ENCODE measurements around the gene RNF44.

Gene RNF44

DNA sequence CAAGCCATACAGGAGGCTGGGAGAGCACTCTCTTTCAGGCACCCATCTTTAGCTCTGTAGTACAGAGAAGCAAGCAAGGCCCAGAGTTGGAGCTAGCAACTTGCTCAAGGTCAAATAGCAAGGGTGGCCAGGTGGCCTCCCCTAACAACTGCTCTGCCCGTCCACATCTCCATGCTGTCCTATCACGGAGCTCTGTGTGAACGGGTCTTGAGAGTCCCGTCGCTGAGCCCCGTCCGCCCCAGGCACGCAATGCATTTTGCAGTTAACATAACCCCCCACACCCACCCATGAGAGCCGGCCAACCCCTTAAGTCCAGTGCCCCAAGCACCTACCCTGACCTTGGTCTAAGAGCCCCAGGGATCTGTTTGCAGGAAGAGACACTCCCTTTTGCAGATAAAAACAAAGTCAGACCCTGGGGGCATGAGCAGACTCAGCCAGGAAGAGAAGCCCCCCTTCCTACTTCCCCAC, 1.5 kb downstream of the RNF44 start:
- Histone ChIP-seq H3K4me3 (ENCODE audit: low read depth, low read length) (peak overlapping the region; percentile 99), H3K27me3 (no peaks in the 10 kb centered on the region), H3K36me3 (peaks cover 36% of the 10 kb centered on the region), H3K4me1 (peaks cover 37% of the 10 kb centered on the region), H3K9me3 (no peaks in the 10 kb centered on the region)
- TF ChIP-seq, protein P1, sequence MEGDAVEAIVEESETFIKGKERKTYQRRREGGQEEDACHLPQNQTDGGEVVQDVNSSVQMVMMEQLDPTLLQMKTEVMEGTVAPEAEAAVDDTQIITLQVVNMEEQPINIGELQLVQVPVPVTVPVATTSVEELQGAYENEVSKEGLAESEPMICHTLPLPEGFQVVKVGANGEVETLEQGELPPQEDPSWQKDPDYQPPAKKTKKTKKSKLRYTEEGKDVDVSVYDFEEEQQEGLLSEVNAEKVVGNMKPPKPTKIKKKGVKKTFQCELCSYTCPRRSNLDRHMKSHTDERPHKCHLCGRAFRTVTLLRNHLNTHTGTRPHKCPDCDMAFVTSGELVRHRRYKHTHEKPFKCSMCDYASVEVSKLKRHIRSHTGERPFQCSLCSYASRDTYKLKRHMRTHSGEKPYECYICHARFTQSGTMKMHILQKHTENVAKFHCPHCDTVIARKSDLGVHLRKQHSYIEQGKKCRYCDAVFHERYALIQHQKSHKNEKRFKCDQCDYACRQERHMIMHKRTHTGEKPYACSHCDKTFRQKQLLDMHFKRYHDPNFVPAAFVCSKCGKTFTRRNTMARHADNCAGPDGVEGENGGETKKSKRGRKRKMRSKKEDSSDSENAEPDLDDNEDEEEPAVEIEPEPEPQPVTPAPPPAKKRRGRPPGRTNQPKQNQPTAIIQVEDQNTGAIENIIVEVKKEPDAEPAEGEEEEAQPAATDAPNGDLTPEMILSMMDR (IDR thresholded peaks at IDR 0.05; ENCODE audit: low read depth, low read length), result no peak
- DNase-seq, result no peak

DNA sequence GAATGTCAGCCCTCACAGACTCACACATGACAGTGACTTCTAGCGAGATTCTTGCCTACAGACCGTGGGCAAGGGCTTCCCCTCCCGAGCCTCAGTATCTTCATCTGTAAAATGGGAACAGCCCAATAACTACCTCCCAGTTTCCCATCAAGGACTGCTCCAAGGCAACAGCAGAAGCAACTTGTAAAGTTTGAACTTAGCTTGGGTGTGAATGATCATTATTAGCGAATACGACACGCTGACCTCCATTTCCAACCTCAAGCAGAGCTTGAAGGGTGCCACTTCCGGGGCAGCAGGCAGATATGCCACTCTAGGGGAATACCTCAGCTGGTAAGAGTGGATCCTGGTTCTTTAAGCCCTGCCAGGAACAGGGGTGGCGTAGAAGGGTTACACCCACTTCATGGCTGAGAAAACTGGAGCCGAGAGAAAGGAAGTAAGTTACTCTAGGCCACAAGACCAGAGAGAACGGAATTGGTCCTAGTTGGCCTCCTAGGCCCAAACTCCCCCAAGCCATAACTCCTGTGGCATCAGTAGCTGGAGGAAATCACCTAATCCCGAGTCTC, 2.0 kb downstream of the RNF44 start:
- TF ChIP-seq, protein P1 (IDR thresholded peaks at IDR 0.05; ENCODE audit: low read depth, low read length), result no peak
- DNase-seq, result no peak

DNA sequence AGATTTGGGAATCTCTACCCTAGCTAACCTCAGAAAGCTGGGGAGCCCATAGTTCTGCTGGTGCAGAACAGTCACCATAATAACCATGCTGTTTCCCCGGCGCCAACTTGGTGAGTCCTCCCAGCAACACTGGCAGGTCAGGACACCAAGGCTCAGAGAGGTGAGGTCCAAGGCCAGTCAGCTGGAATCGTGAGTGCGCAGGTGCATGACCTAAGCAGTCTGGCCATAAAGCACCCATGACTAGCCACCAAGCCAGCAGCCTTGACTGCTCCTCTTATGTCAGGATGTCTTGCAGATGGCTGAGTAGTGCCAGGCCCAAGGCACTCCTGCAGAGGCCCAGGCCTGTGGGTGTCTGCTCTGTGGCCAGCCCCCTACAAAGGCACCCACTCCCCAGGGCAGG, 2.6 kb downstream of the RNF44 start:
- Histone ChIP-seq H3K4me3 (ENCODE audit: low read depth, low read length) (peak overlapping the region; percentile 99), H3K9me3 (no peaks in the 10 kb centered on the region), H3K36me3 (peaks cover 43% of the 10 kb centered on the region), H3K4me1 (peaks cover 41% of the 10 kb centered on the region), H3K27me3 (no peaks in the 10 kb centered on the region)
- no peak for DNase-seq
- TF ChIP-seq, protein P1 (IDR thresholded peaks at IDR 0.05; ENCODE audit: low read depth, low read length), result no peak

More for the DNA sequence above, 2.0 kb downstream of the RNF44 start:
- Histone ChIP-seq H3K4me1 (peaks cover 39% of the 10 kb centered on the region), H3K9me3 (no peaks in the 10 kb centered on the region), H3K36me3 (peaks cover 40% of the 10 kb centered on the region), H3K27me3 (no peaks in the 10 kb centered on the region), H3K4me3 (ENCODE audit: low read depth, low read length) (peak overlapping the region; percentile 99)

DNA sequence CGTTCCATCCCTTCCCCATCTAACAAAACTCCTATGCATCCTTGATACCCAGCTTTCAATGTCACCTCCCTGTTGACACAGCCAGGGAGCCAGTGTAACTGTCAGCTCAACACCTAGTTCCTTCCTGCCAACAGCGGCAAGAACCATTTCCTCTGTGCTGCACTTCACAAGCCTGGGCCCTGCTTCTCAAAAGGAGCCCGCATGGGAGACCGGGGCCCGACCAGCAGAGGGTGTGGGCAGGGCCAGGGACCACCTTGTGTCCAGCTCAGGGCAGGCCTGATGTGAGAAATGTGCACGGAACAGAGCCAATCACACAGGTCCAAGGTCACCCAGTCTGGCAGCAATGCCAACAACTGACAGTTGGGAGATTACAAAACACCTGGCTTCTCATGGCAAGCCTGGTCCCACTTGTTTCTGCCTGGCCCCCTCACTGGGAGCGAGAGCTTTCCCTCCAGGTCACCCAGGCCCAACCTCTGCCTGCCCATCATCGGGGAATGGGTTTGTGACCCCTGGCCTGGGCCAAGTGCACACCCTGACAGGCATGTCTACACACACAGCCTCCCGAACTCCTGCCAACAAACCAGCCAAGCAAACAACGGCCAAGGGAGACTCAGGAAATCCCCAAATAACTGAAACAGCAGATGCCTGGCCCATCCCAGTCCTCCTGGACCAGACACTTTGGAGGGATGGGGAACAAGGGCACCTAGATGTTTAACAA, 3.1 kb downstream of the RNF44 start:
- H3K9me3 ChIP-seq, result no peaks in the 10 kb centered on the region
- TF ChIP-seq, protein P1 (IDR thresholded peaks at IDR 0.05; ENCODE audit: low read depth, low read length), result peak; percentile 1; the same call in 1 of the 2 replicates
- no peaks in the 10 kb centered on the region for H3K27me3 ChIP-seq
- H3K4me3 ChIP-seq (ENCODE audit: low read depth, low read length), result peak overlapping the region; percentile 99
- peaks cover 48% of the 10 kb centered on the region for H3K36me3 ChIP-seq
- no peak for DNase-seq
- peaks cover 47% of the 10 kb centered on the region for H3K4me1 ChIP-seq

DNA sequence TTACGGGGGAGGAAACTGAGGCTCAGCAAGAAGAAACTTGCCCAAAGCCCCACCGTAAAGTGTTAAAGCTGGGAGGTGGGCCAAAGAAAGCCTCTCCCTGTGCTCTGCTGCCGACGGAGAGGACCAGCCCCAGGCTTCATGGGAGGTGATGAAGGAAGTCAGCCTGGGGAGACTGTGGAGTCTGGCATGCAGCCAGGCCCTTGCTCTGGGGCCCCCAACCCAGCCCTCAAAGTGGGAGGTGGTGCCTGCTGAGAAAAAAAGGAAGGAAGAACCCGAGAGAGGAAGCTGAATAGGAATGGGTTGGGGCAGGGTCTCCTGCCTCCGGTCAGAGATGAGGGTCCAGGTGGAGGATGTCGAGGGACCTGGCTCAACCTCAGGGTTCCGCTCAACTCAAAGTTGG, 3.8 kb downstream of the RNF44 start:
- TF ChIP-seq, protein P1 (IDR thresholded peaks at IDR 0.05; ENCODE audit: low read depth, low read length), result no peak
- no peaks in the 10 kb centered on the region for H3K9me3 ChIP-seq
- H3K27me3 ChIP-seq, result no peaks in the 10 kb centered on the region
- H3K4me3 ChIP-seq (ENCODE audit: low read depth, low read length), result no peak overlapping the region; the same call in 1 of the 2 replicates
- DNase-seq, result no peak
- peaks cover 55% of the 10 kb centered on the region for H3K36me3 ChIP-seq
- peaks cover 54% of the 10 kb centered on the region for H3K4me1 ChIP-seq

DNA sequence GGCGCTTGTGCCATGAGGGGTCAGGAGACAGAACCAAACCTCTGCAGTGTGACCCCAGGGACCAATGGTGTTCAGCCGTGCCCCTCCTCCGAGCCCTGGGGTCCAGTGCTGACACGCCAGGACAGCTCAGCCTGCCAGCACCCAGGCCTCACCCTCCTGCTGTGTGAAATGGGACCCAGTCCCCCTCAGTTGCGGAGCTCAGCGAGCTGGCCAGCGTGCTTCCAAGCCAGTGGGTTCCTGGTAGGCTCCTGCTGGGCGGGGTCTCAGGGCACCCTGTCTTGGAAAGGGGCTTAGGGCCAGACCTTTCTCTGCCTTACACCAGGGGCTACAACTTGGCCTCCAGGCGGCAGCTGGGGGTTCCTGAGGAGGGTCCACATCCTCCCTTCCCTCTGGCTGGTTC, 4.4 kb downstream of the RNF44 start:
- H3K9me3 ChIP-seq, result no peaks in the 10 kb centered on the region
- H3K4me1 ChIP-seq, result peaks cover 57% of the 10 kb centered on the region
- H3K36me3 ChIP-seq, result peaks cover 61% of the 10 kb centered on the region
- H3K4me3 ChIP-seq (ENCODE audit: low read depth, low read length), result no peak overlapping the region
- DNase-seq, result no peak
- H3K27me3 ChIP-seq, result no peaks in the 10 kb centered on the region
- TF ChIP-seq, protein P1 (IDR thresholded peaks at IDR 0.05; ENCODE audit: low read depth, low read length), result no peak

Measured in BE2C (cell line).